ENCODE results near the gene DLL4.

The DLL4 gene

DNA sequence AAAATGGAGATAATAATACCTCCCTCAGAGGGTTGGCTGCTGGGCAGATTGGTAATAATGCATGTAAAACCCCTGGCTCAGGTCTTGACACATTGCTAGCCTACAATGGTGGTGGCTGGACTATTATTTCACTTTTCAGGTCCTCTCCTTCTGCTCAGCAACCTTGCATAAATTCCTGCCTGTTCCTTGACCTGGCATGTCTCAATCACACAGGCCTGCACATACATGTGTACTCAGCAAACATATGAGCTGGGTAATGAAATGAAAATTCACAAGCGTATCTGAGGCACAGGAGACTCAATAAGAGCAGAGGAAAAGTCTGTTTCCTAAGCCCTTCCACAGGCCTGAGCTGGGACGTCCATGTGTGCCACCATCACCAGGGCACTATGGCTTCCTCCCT, 17.4 kb upstream of the DLL4 start:
- DNase-seq (ENCODE audit: low read depth in 1 of 2, low spot score in 1 of 2): no peak
- in situ Hi-C loops (cut with HindIII; ENCODE audit: low pct_unique_long_range_greater_than_20kb, low sequenced_read_pairs): no loop called here
- TF ChIP-seq JUND (IDR thresholded peaks at IDR 0.05; ENCODE audit: low read depth): no peak

DNA sequence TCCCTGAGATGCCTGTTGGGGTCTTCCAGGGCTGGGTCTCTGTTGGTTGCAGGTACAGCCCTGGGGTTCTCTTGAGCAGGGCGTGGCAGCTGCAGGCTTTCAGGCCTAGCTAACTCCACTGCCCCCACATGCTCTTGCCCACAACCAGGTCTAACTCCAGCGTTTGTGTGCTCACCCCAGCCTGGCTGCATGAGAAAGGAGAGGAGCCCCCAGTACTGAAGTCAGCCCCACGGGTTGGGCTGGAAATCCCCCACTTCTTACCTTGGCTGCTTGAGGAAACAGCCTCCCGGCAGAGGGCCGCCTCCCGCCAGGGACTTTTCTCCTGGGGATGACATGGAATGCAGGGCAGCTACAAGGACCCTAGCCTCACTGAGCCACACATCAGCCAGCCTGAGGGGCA, 16.7 kb upstream of the DLL4 start:
- no peak for TF ChIP-seq JUND (IDR thresholded peaks at IDR 0.05; ENCODE audit: low read depth)
- no peak for DNase-seq (ENCODE audit: low read depth in 1 of 2, low spot score in 1 of 2)
- in situ Hi-C loops (cut with HindIII; ENCODE audit: low pct_unique_long_range_greater_than_20kb, low sequenced_read_pairs): no loop called here

DNA sequence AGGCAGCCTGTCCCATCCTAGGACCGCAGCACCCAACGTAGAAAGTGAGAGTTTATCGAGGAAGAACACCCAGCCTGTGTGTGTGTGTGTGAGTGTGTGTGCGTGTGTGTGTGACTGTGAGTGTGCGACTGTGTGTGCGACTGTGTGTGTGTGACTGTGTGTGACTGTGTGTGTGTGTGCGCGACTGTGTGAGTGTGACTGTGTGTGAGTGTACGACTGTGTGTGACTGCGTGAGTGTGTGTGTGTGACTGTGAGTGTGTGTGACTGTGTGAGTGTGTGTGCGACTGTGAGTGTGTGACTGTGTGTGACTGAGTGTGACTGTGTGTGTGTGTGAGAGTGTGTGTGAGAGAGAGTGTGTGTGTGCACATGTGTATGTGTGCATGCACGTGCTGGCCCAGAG, 15.1 kb upstream of the DLL4 start:
- no peak for DNase-seq (ENCODE audit: low read depth in 1 of 2, low spot score in 1 of 2)
- in situ Hi-C loops (cut with HindIII; ENCODE audit: low pct_unique_long_range_greater_than_20kb, low sequenced_read_pairs): no loop called here
- no peak for TF ChIP-seq JUND (IDR thresholded peaks at IDR 0.05; ENCODE audit: low read depth)

DNA sequence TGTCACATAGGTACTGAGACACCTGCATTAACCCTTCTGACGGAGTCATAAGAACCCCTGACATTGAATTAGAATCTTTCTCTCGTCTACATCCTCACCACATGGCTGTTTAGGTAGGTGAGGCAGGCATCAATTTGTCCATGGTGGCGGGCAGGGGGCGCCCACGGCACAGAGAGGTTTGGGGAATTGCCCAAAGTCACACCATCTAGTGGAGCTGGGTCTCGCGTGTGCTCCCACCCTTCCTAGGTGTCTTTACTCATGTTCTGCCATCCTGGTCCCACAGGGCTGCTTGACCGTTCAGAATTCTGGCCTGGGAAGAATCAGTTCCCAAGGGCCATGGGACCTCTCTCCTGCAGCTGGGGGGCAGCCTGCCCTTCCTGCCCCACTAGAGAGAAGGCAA, 14.7 kb upstream of the DLL4 start:
- in situ Hi-C loops (cut with HindIII; ENCODE audit: low pct_unique_long_range_greater_than_20kb, low sequenced_read_pairs): no loop called here
- DNase-seq (ENCODE audit: low read depth in 1 of 2, low spot score in 1 of 2): no peak
- TF ChIP-seq JUND (IDR thresholded peaks at IDR 0.05; ENCODE audit: low read depth): no peak

DNA sequence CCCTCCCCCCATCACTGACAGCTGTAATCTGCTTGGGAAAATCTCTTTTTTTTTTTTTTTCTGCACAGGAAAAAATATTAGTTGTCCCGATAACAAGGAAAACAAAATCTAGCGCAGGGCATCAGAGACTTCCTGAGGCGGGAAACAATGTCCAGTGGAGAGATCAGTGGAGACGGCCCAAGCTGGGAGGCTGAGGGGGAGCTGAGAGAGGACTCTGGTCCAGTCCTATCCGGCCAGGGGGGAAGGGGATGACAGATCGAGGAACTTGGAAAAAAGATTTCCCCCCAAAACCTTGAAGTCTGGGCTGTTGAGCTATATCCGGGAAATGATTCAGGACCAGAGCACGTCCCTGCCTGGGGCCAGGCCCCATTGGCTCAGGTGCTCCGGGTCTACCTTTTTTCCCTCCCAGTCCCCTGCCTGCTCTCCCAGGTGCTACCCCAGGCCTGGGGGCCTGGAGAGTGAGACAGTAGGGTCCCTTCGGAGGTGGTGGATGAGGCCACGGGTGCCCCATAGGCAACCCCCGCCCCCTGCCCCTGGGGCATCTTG, 14.0 kb upstream of the DLL4 start:
- DNase-seq (ENCODE audit: low read depth in 1 of 2, low spot score in 1 of 2): no peak
- in situ Hi-C loops (cut with HindIII; ENCODE audit: low pct_unique_long_range_greater_than_20kb, low sequenced_read_pairs): no loop called here
- no peak for TF ChIP-seq JUND (IDR thresholded peaks at IDR 0.05; ENCODE audit: low read depth)

DNA sequence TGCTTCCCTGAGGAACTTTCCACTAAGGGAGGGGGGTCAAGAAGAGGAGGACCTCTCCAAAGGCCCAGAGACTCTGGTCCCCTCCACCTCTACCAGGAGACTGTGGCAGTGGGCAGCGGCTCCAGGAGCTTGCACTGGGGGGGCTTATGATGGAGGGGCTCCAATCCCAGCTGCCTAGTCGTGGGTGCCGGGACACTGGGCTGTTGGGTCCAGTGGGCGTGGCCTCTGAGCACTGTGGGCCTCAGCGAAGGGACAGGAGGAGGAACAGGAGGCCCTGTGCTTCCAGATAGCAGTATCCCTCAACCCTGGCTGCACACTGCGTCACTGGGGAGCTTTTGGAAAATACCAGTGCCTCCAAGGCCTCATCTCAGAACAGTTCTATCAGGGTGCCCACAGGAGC, 13.5 kb upstream of the DLL4 start:
- in situ Hi-C loops (cut with HindIII; ENCODE audit: low pct_unique_long_range_greater_than_20kb, low sequenced_read_pairs): no loop called here
- DNase-seq (ENCODE audit: low read depth in 1 of 2, low spot score in 1 of 2): no peak
- no peak for TF ChIP-seq JUND (IDR thresholded peaks at IDR 0.05; ENCODE audit: low read depth)

DNA sequence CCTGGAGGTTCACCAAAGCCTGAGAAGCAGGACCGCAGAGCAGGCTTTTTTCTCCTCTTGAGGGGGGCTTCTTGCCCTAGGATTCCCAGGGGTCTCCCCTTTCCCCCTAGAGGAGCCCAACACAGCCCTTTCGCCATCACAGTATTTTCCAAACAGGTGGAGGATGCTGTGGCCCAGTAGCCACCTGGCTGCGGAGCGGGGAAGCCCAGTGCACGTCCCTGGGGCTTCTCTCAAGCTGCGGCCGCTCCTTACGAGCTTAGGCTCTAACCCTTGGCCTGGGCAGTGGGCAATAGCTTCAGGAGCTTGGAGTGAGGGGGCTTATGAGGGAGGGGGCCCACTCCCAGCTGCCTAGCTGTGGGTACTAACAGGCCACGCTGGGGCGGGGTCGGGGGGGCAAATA, 11.6 kb upstream of the DLL4 start:
- DNase-seq (ENCODE audit: low read depth in 1 of 2, low spot score in 1 of 2): no peak
- no peak for TF ChIP-seq JUND (IDR thresholded peaks at IDR 0.05; ENCODE audit: low read depth)
- in situ Hi-C loops (cut with HindIII; ENCODE audit: low pct_unique_long_range_greater_than_20kb, low sequenced_read_pairs): no loop called here

DNA sequence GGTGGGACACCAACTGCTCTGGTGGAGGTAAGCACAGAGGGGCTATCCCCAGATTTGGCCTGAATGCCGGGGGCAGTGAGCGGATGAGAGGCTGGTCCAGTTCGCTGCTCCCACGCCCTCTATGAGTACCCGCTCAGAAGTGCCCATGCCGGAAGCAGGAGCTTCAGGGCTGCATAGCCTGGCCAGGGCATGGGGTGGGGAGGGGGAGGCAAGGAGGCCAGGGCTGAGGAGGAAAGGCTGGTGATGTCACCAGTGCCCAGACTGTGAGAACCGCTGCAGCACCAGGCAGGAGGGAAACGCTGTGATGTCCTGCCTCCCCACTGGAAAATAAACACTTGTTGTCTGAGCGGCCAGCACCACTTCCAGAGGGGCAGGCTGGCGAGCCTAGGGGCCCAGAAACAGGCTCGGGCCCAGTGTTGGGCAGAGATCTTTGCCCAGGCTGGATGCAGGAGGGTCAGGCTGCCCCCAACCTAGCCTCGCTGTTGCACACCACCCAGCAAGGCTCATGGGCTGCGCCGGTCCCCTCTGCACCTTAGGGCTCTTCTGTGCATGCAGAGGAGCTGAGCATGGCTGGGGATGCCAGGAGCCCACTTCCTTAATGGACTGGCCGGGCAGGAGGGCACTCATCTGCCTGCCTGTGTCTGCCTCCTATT, 10.9 kb upstream of the DLL4 start:
- in situ Hi-C loops (cut with HindIII; ENCODE audit: low pct_unique_long_range_greater_than_20kb, low sequenced_read_pairs): no loop called here
- DNase-seq (ENCODE audit: low read depth in 1 of 2, low spot score in 1 of 2): no peak
- no peak for TF ChIP-seq JUND (IDR thresholded peaks at IDR 0.05; ENCODE audit: low read depth)

DNA sequence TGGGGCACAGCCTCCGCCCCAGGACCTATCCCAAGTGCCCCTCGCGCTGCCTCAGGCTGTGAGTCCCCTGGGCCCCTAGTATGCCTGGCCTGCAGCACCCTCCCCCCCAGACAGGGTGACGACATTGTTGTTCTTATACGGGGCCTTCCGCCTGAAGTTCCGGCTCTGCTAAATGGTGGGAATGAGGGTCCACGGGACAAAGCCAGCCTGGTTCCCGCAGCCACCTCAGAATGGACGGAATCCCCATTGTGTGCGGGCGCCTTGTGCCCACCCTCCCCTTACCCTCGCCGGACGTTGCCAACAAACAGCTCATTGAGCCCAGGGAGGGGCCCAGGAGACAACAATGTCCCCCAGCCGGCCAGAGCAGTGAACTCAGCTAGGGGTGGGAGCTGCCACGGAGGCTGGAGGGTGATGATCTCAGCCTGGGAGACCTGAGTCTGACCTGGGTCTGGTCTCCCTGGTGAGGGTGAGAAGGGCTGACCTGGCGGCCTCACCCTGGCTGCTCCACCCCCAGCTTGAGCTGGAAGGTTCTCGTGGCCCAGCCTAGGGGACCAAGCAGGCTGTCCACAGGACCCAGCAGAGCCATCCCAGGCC, 10.2 kb upstream of the DLL4 start:
- TF ChIP-seq JUND (IDR thresholded peaks at IDR 0.05; ENCODE audit: low read depth): no peak
- in situ Hi-C loops (cut with HindIII; ENCODE audit: low pct_unique_long_range_greater_than_20kb, low sequenced_read_pairs): no loop called here
- DNase-seq (ENCODE audit: low read depth in 1 of 2, low spot score in 1 of 2): no peak

DNA sequence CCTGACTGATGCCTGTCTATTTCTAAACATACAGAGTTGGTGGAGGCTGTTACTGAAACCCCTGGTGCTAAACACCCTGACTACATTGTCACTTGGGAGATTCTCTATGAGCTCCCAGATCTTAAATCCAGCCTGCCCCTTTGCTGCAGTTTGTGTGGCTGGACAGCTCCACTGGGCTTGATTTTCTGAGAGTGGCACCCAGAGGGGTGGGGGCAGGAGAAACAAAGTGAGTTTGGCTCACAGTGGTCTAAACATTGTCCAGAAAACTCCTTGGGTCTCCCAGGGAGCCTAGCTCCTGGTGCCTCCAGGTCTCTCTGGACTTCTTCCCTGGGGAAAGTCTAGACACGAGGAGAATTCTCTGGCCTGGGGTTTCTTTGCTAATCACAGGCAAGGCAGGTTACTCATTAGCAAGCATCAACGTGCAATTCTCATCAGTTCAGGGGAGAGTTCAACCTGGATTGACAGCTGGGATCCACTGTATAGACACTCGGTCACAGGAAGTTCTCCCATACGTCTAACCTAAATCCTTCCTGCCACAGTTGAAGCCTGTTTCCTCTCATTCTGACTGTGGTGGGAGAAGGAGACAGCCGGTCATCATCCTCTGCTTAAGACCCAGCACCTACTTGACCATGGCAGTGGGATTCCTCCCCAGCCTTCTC, 7.1 kb upstream of the DLL4 start:
- DNase-seq (ENCODE audit: low read depth in 1 of 2, low spot score in 1 of 2): no peak

DNA sequence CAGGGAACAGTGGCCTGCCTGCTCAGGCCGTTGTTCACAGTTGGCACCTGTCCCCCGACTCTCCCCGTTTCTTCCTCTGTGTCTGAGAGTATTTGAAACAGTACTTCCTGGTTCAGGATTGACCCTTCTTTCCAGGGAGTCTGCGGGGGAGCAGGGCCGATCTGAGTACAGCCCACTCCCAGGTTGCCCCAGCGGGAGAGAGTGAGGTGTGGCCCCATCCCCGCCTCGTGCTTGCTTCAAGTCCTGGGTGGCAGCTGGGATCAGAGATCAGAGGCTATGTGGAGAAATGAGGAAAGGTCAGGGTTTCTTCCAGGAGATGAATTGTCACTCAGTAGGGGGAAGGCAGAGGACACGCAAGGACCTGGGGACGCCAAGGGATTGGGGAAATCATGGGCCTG, 6.5 kb upstream of the DLL4 start:
- no peak for TF ChIP-seq JUND (IDR thresholded peaks at IDR 0.05; ENCODE audit: low read depth)
- DNase-seq (ENCODE audit: low read depth in 1 of 2, low spot score in 1 of 2): no peak
- in situ Hi-C loops (cut with HindIII; ENCODE audit: low pct_unique_long_range_greater_than_20kb, low sequenced_read_pairs): no loop called here

More for the DNA sequence above, 7.1 kb upstream of the DLL4 start:
- in situ Hi-C loops (cut with HindIII; ENCODE audit: low pct_unique_long_range_greater_than_20kb, low sequenced_read_pairs): no loop called here
- TF ChIP-seq JUND (IDR thresholded peaks at IDR 0.05; ENCODE audit: low read depth): no peak

DNA sequence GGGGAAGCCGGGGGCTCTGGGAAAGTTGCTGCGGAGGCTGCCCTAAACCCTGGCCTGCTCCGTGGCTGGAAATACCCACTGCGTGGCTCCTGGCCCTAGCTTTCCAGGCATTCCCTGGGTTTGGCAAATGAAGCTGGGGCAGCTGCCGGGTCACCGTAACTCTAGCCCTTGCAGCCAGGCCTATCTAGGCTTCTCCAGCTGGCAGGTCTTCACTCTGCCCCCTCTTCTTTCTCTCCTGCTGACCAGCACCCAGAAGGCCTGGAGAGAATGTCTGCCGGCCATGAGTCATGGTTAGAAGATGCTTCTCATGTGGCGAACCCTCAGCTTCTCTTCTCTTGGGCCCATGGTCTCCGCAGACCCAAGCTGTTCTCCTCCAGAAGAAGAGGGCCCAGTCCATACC, 5.6 kb upstream of the DLL4 start:
- DNase-seq (ENCODE audit: low read depth in 1 of 2, low spot score in 1 of 2): no peak
- in situ Hi-C loops (cut with HindIII; ENCODE audit: low pct_unique_long_range_greater_than_20kb, low sequenced_read_pairs): no loop called here
- TF ChIP-seq JUND (IDR thresholded peaks at IDR 0.05; ENCODE audit: low read depth): no peak

DNA sequence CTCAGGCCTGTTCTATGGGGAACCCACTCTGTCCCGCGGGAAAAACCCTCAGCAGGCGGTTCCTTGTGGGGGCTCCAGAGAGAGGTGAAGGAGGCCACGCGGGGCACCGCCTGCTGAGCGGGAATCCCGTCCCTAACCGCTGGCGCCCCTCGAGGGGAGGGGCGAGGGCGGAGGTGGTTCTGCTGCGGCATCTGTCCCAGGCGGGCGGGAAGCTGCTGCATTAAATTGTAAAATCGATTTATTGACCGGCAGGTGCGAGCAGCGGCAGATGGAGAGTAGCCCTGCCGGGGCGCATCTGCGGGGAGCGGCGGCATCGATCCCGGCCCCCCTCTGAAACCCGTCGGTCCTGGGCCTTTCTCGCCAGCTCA, 3.7 kb upstream of the DLL4 start:
- TF ChIP-seq JUND (IDR thresholded peaks at IDR 0.05; ENCODE audit: low read depth): no peak

More for the DNA sequence above, 3.7 kb upstream of the DLL4 start:
- DNase-seq (ENCODE audit: low read depth in 1 of 2, low spot score in 1 of 2): no peak
- in situ Hi-C loops (cut with HindIII; ENCODE audit: low pct_unique_long_range_greater_than_20kb, low sequenced_read_pairs): no loop called here

Data from T47D (cell line).